Caco-2 (cell line): ENCODE data around the gene PIAS3. TPM values are rescaled to one million over a fixed set of nuclear protein-coding genes. Genes with fewer than 3 reads are reported as not detected.

Experiments used
- BruUV-seq: library from RNA; stranded (reverse); fragments of 400-500 nt; replicated peaks from 2 replicates; lab custom pipeline; 2021; lab: Mats Ljungman, UMichigan
- CTCF ChIA-PET: fragments of 300-600 bp; sonication (Branson Sonifier 250); formaldehyde crosslinking; loops from one replicate; lab custom pipeline; 2022; ENCODE audit warnings: antibody characterized with exemption; lab: Charles Lee
- POLR2A ChIA-PET: fragments of 300-600 bp; sonication (Branson Sonifier 250); formaldehyde crosslinking; loops from one replicate; lab custom pipeline; 2022; ENCODE audit warnings: antibody characterized with exemption; lab: Charles Lee
- DNase-seq, 2 experiments: peaks; one replicate each; pipeline versions ENCODE4 v3.0.0 to v3.0.0-alpha.2; 2020 to 2022
- H3K27me3 ChIP-seq: replicated peaks from 2 replicates; pipeline ENCODE4 v1.6.0; 2011; ENCODE audit warnings: low read length; ENCODE audit not compliant: control insufficient read depth, insufficient read depth
- H3K36me3 ChIP-seq: 2 replicates; pipeline ENCODE4 v1.5.1; 2011; ENCODE audit warnings: low read length; ENCODE audit not compliant: control insufficient read depth, insufficient read depth
- H3K4me1 ChIP-seq: fragments of 250-450 bp; sonication (Bioruptor Pico); 2 replicates; pipeline ENCODE4 v1.5.1; 2020; ENCODE audit warnings: mild to moderate bottlenecking
- H3K4me3 ChIP-seq: 2 replicates; pipeline ENCODE4 v1.5.1; 2011; ENCODE audit warnings: low read depth, mild to moderate bottlenecking, control low read depth, low read length
- H3K9me3 ChIP-seq: fragments of 250-450 bp; sonication (Bioruptor Pico); 2 replicates; pipeline ENCODE4 v1.5.1; 2020; ENCODE audit warnings: mild to moderate bottlenecking, moderate library complexity
- H3K27ac Mint-ChIP-seq: one replicate; pipeline ENCODE4 v1.8.0; 2022; ENCODE audit warnings: mixed read lengths; ENCODE audit not compliant: unreplicated experiment
- H3K27me3 Mint-ChIP-seq: one replicate; pipeline ENCODE4 v1.8.0; 2022; ENCODE audit warnings: mixed read lengths; ENCODE audit not compliant: insufficient read depth, unreplicated experiment
- H3K36me3 Mint-ChIP-seq: one replicate; pipeline ENCODE4 v1.8.0; 2022; ENCODE audit warnings: mild to moderate bottlenecking, mixed read lengths; ENCODE audit not compliant: insufficient read depth, unreplicated experiment
- H3K4me1 Mint-ChIP-seq: one replicate; pipeline ENCODE4 v1.8.0; 2022; ENCODE audit warnings: low read depth, mixed read lengths; ENCODE audit not compliant: unreplicated experiment
- H3K4me3 Mint-ChIP-seq: one replicate; pipeline ENCODE4 v1.8.0; 2022; ENCODE audit warnings: mild to moderate bottlenecking, moderate library complexity, mixed read lengths; ENCODE audit not compliant: unreplicated experiment
- H3K9me3 Mint-ChIP-seq: one replicate; pipeline ENCODE4 v1.8.0; 2022; ENCODE audit warnings: mixed read lengths; ENCODE audit not compliant: unreplicated experiment
- intact Hi-C: fragments of 100-400 bp; cut with micrococcal nuclease; formaldehyde crosslinking; loops from one replicate; pipeline ENCODE4 v1.10.0; 2022; ENCODE audit not compliant: unreplicated experiment
- total RNA-seq: library from RNA; stranded (reverse); gene quantifications from 2 replicates; pipeline ENCODE4 v1.2.3, GENCODE V29; 2022
- TF ChIP-seq, protein P1 (sequence below), 2 experiments: fragments of 200-600 bp in 1 of 2; IDR thresholded peaks; 1 replicate in 1 of 2; 2 replicates in 1 of 2; pipeline versions ENCODE4 v1.5.1 to v1.8.0; 2011 to 2022; ENCODE audit warnings: antibody characterized with exemption in 1 of 2, control low read depth in 1 of 2, inconsistent platforms in 1 of 2, low read depth in 1 of 2, low read length in 1 of 2, mild to moderate bottlenecking in 1 of 2, moderate library complexity in 1 of 2; ENCODE audit not compliant: insufficient read depth in 1 of 2, severe bottlenecking in 1 of 2, unreplicated experiment in 1 of 2

The PIAS3 gene
- total RNA-seq, 1 experiment from 2014 or later = 22.0 TPM

DNA sequence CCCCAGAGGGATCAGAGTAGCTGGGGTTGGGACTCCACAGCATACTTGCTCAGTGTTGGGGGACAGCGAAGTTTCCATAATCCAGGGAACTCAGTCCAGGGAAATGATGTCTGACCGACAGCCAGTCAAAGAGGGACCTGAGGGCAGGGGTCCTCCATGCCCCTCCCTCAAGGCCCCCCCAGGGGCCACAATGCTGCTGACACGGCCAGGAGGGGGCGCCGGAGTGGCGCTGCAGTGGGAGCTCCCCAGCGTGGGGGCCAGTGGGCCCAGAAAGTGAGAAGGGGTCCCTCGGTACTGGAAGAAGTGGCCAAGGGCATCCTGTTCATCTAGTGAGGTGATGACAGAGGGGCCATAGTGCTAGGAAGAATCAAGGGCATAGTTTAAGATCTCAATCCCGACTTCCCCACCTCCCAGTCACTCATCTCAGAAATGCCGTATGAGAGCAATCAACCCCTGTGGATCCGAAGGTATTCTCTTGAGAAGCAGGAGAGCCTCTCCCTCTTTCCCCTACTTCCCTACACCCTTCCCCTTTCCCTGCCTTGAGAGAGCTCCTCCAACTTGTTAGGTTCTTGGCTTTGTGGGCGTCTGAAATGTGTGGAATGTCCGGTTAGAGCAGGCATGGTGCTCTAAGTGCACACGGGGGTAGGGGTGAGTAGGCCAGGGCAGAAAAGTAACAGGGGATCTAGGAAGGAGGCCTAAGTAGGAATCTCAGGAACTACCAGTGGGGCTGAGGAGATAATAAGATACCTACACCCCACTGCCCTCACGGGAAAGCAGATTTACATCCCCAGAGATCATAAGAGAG is 9.3 kb downstream of the PIAS3 start:
- H3K36me3 ChIP-seq = peaks cover 2% of the 10 kb centered on the region
- H3K4me1 Mint-ChIP-seq = no peaks in the 10 kb centered on the region
- no peak overlapping the region for H3K4me3 Mint-ChIP-seq
- H3K27me3 Mint-ChIP-seq = no peaks in the 10 kb centered on the region
- TF ChIP-seq, protein P1, sequence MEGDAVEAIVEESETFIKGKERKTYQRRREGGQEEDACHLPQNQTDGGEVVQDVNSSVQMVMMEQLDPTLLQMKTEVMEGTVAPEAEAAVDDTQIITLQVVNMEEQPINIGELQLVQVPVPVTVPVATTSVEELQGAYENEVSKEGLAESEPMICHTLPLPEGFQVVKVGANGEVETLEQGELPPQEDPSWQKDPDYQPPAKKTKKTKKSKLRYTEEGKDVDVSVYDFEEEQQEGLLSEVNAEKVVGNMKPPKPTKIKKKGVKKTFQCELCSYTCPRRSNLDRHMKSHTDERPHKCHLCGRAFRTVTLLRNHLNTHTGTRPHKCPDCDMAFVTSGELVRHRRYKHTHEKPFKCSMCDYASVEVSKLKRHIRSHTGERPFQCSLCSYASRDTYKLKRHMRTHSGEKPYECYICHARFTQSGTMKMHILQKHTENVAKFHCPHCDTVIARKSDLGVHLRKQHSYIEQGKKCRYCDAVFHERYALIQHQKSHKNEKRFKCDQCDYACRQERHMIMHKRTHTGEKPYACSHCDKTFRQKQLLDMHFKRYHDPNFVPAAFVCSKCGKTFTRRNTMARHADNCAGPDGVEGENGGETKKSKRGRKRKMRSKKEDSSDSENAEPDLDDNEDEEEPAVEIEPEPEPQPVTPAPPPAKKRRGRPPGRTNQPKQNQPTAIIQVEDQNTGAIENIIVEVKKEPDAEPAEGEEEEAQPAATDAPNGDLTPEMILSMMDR (IDR thresholded peaks at IDR 0.05; ENCODE audit: insufficient read depth in 1 of 2, low read depth in 1 of 2, low read length in 1 of 2, severe bottlenecking in 1 of 2, unreplicated experiment in 1 of 2) = peak; percentile 16 to 30
- H3K4me3 ChIP-seq = no peak overlapping the region
- H3K4me1 ChIP-seq = peaks cover 7% of the 10 kb centered on the region
- peaks cover 29% of the 10 kb centered on the region for H3K36me3 Mint-ChIP-seq
- BruUV-seq = no TSS peak
- H3K27ac Mint-ChIP-seq = no peak overlapping the region
- intact Hi-C loops = no loop called here
- POLR2A ChIA-PET = interaction anchor here (1.6 kb wide), 1 partner anchor 10 kb away, joined by 6 read pairs; no protein-coding TSS in a partner anchor
- CTCF ChIA-PET = interaction anchor here (6.5 kb wide), 1 partner anchor 8 kb away, joined by 136 read pairs; the partner anchor contains the start of gene PIAS3
- H3K9me3 Mint-ChIP-seq = no peaks in the 10 kb centered on the region
- H3K9me3 ChIP-seq = no peaks in the 10 kb centered on the region
- no peak for DNase-seq
- no peaks in the 10 kb centered on the region for H3K27me3 ChIP-seq

DNA sequence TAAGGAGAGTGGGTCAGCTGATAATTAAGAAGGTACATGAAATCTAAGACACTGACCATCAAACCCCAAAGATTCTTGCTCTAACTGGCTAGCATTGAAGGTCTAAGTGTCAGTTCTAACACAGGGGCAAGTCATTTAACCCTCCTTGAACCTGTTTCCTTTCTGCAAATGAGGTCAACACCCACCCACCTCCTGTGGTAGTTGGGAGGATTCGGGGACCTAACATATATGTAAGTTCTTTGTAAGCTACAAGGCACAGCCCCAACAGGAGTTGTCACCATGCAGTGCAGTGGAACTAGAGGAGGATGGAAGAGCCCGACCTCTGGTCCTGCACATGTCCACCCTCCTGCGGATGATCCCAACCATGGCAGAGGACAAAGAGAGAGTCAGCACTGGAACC is 11.1 kb downstream of the PIAS3 start:
- Mint-ChIP-seq H3K9me3 (no peaks in the 10 kb centered on the region), H3K27ac (no peak overlapping the region), H3K4me1 (no peaks in the 10 kb centered on the region), H3K4me3 (no peak overlapping the region), H3K36me3 (peaks cover 20% of the 10 kb centered on the region), H3K27me3 (no peaks in the 10 kb centered on the region)
- intact Hi-C loops = no loop called here
- Histone ChIP-seq H3K36me3 (peaks cover 2% of the 10 kb centered on the region), H3K9me3 (no peaks in the 10 kb centered on the region), H3K27me3 (no peaks in the 10 kb centered on the region), H3K4me3 (no peak overlapping the region), H3K4me1 (peaks cover 7% of the 10 kb centered on the region)
- CTCF ChIA-PET = interaction anchor here (0.6 to 6.5 kb wide), 4 partner anchors 10 to 44 kb away, joined by 3 to 136 read pairs (median 4); partner anchors contain the start of gene PIAS3
- POLR2A ChIA-PET = interaction anchor here (4.0 kb wide), 1 partner anchor 11 kb away, joined by 30 read pairs; the partner anchor contains the start of gene PIAS3
- TF ChIP-seq, protein P1 (IDR thresholded peaks at IDR 0.05; ENCODE audit: insufficient read depth in 1 of 2, low read depth in 1 of 2, low read length in 1 of 2, severe bottlenecking in 1 of 2, unreplicated experiment in 1 of 2) = no peak
- DNase-seq = no peak
- BruUV-seq = no TSS peak

DNA sequence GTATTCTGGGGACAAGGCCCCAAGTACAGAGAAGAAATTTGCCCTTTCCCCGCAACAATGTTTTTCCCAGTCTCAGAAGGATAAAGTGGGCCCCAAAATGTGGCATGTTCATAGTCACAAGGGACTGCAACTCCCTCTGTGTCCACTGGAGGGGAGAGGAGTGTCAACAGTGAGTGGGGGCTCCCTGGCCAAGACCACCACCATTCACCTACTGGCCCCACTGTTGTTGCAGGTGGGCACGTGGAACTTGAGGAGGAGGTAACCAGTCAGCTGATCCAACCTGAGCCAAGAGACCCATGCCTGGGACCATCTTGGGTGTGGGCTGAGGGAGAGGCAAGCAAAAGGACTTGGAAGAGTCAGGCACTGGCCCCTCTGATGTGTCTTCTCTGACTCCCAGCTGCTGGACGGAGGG is 12.7 kb downstream of the PIAS3 start:
- Mint-ChIP-seq H3K36me3 (peaks cover 26% of the 10 kb centered on the region), H3K27ac (no peak overlapping the region), H3K27me3 (no peaks in the 10 kb centered on the region), H3K4me3 (no peak overlapping the region), H3K4me1 (no peaks in the 10 kb centered on the region), H3K9me3 (no peaks in the 10 kb centered on the region)
- ChIA-PET POLR2A (interaction anchor here (4.0 kb wide), 1 partner anchor 13 kb away, joined by 30 read pairs; the partner anchor contains the start of gene PIAS3), CTCF (interaction anchor here (0.8 to 6.5 kb wide), 4 partner anchors 12 to 118 kb away, joined by 3 to 136 read pairs (median 6); partner anchors contain the start of genes ANKRD34A, LIX1L, PIAS3 and POLR3GL)
- Histone ChIP-seq H3K36me3 (peaks cover 3% of the 10 kb centered on the region), H3K4me1 (peaks cover 7% of the 10 kb centered on the region), H3K4me3 (peak overlapping the region; percentile 61), H3K27me3 (no peaks in the 10 kb centered on the region), H3K9me3 (no peaks in the 10 kb centered on the region)
- intact Hi-C loops = no loop called here
- TF ChIP-seq, protein P1 (IDR thresholded peaks at IDR 0.05; ENCODE audit: insufficient read depth in 1 of 2, low read depth in 1 of 2, low read length in 1 of 2, severe bottlenecking in 1 of 2, unreplicated experiment in 1 of 2) = peak; percentile 56 to 69
- no TSS peak for BruUV-seq
- peak in 1 of 2 experiments; percentile 43 for DNase-seq
